ENCODE data around the gene RUNX2.

RUNX2 gene

DNA sequence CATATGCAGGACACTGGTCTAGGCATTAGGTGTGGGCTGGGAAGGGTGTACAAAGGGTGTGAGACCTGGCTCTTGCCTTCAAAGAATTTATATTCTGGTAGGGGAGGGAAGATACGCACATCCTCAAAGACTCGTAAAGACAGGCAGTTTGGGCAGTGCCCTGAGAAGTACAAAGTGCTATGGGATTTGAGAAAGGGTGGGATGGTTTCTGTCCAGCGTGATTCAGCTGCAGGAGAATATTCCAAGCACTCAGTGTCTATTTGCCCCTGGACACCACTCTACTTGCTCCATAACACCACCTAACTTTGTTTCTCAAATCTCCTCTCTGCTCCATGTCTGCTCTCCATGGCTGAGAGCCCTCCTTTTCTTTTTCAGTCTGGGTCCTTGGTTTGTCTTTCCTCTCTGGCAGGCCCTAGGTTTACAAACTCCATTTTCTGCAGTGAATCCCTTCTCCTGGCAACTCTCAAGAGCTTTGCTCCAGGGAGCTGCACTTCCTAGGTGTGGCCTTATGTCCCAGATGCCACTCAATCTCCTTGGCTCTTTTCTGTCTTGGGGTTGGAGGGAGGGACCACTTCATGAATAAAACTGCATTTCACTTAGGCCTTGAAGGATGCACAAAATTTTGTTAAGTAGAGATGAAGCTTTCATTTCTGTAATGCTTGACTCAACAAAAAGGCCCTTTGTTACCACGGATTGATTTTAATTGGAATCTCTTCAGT, 377.2 kb downstream of the RUNX2 start:
- no peak for DNase-seq (ENCODE audit: low read depth)

DNA sequence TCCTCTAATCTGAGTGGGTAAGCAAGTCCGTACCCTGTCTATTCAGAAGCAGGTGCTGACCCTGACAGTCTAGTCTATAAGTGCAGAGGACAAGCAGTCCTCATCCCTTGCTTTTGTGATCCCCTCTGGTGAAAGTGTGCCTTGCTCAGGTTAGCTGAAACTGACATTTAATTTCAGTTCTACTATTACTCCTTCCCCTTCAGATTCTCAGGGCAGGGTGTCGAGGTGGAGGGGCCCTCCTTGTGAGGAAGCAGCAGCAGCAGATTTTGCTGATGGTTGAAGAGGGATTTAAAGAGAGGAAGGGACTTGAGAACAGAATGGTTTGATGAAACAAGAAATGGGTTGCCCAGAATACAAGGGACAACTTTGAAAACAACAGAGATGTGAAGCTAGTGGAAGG, 378.2 kb downstream of the RUNX2 start:
- no peak for DNase-seq (ENCODE audit: low read depth)

DNA sequence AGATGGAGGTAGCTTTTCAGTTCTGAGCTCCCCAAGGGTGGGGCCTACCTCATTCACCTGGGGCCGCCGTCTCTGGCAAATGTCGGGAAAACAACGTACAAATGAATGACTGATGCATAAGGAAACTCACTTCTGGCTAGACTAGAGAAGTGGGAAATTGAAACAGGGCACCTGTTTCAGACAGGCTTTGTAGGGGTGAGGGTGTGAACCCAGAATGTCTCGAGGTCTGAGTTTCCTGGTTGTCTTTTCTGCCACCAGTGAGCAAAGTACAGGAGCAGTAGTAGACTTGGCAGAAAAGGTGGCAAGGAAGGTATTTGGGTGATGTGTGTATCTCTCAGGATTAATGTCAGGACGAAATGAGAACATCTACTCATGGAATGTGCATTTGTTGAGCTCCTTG, 379.0 kb downstream of the RUNX2 start:
- DNase-seq (ENCODE audit: low read depth): no peak

DNA sequence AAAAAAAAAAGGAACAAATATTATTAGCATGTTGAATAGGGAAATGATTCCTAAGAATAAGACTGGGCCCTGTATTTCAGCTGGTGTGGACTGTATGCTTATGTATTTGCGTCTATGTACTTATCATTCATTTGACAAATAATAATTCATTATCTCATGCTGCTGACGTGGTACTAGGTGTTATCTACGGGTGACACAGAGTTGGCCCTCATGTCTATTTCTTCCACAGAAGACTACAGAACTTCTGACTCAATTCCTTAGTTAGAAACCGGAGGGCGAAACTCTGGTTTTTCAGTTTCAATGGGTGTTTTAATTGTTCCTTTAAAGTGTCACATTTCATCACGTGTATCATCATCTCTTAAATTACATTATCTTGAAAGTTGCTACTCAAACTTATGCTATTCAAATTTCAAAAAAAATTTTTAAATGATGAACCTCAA, 381.7 kb downstream of the RUNX2 start:
- no peak for DNase-seq (ENCODE audit: low read depth)

DNA sequence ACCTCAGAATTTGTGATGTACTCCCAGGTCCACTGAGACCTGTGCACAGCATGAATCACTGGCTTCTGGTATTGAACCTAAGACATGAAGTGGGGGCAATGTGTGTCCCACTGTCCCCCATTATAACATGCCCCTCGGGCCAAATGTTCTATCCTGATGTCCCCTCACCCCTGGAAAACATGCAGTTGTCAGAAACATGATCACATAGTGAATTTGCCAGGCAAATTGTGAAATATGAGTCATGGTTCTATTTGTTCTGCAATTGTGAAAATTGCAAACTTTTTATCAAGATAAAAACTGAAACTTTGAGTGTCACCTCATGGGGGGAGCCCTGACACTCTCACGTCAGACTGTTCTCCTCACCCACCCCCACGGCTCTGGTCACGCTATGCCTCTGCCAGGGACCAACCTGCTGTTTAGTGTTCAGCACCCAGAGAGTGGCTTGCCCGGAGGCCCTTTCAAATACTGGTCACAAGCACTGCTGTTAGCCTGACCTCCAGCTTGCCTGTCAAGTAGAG, 382.2 kb downstream of the RUNX2 start:
- no peak for DNase-seq (ENCODE audit: low read depth)

DNA sequence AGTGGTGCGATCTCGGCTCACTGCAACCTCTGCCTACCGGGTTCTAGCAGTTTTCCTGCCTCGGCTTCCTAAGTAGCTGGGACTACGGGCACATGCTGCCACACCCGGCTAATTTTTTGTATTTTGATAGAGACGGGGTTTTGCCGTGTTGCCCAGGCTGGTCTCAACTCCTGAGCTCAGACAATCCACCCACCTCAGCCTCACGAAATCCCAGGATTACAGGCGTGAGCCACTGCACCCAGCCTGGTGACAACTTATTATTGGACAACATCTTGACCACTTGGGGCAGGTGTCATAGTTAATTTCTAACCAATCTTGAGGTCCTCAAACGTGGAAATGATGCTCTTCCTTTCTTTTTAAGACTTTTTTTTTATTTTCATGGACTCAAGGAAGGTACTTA, 383.9 kb downstream of the RUNX2 start:
- DNase-seq (ENCODE audit: low read depth): no peak

DNA sequence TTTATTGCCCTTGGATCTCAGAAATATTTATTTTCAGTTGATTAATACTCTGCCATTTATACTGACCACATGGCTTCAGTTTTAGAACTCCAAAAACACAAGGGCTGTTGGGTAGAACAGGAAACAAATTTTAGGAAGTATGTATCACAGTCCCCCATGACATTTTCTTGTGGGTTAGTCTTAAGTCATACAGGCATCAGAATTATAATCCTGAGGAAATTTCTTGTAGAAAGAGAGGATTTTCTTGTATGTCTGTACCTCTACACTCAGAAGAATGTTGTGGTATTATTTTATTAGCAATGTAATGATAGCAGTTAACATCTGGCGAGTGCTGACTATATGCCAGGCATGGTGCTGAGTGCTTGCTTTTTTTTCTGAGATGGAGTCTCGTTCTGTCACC, 384.7 kb downstream of the RUNX2 start:
- no peak for DNase-seq (ENCODE audit: low read depth)

Measured in activated T-cell treated with anti-CD3 and anti-CD28 coated beads for 1 hour (primary cell).